ENCODE measurements around the gene JAM3. TPM values are rescaled to one million over a fixed set of nuclear protein-coding genes. Genes with fewer than 3 reads are reported as not detected.

JAM3 gene
- total and polyA plus RNA-seq, 9 of the 15 experiments (the other 6 are each of a cell fraction or from before 2014, with no cell fraction given): 0.22 to 0.76 (median 0.40) TPM

DNA sequence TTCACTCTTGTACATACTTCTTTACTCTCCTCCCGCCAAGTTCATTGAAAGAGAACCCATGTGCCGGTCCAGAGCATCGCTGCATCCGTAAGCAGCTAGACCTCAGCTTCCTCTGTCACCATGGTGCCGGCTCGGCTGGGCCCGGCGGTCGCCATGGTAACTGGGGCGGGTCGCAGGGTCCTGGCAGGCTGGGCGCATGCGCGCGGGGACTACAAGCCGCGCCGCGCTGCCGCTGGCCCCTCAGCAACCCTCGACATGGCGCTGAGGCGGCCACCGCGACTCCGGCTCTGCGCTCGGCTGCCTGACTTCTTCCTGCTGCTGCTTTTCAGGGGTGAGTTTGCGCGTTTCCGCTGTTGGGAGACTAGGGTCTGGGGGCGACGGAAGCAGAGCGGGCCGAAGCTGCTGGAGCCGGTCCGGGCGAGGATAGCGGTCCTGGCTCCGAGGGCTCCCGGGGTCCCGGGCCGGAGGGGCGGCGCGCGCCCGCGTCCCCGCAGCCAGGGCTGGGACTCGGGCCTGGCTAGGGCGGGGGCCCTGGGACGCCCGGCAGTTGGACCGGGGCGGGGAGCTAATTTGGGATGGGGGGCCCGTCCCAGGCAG lies at the start of gene JAM3 (continued):
- no peak for TF ChIP-seq POLR3G (IDR thresholded peaks at IDR 0.05; ENCODE audit: extremely low read depth, insufficient read length, insufficient replicate concordance)
- no peak for TF ChIP-seq NEUROD1 (IDR thresholded peaks at IDR 0.05; ENCODE audit: borderline replicate concordance, low read depth, low read length, partially characterized antibody)
- TF ChIP-seq FOSL1 (tag; conservative IDR thresholded peaks at IDR 0.05): no peak
- no peak for TF ChIP-seq SP1 (CRISPR knock-in tag; IDR thresholded peaks at IDR 0.05)
- no peak for TF ChIP-seq SMAD3 (CRISPR knock-in tag; conservative IDR thresholded peaks at IDR 0.05)
- TF ChIP-seq POLR2G (IDR thresholded peaks at IDR 0.05; ENCODE audit: low read depth, low read length): peak; percentile 63
- TF ChIP-seq, protein P1, sequence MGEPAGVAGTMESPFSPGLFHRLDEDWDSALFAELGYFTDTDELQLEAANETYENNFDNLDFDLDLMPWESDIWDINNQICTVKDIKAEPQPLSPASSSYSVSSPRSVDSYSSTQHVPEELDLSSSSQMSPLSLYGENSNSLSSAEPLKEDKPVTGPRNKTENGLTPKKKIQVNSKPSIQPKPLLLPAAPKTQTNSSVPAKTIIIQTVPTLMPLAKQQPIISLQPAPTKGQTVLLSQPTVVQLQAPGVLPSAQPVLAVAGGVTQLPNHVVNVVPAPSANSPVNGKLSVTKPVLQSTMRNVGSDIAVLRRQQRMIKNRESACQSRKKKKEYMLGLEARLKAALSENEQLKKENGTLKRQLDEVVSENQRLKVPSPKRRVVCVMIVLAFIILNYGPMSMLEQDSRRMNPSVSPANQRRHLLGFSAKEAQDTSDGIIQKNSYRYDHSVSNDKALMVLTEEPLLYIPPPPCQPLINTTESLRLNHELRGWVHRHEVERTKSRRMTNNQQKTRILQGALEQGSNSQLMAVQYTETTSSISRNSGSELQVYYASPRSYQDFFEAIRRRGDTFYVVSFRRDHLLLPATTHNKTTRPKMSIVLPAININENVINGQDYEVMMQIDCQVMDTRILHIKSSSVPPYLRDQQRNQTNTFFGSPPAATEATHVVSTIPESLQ (CRISPR knock-in tag; IDR thresholded peaks at IDR 0.05): no peak
- TF ChIP-seq ZNF175 (CRISPR knock-in tag; IDR thresholded peaks at IDR 0.05; ENCODE audit: low read depth): no peak
- no peak for TF ChIP-seq ZNF212 (CRISPR knock-in tag; IDR thresholded peaks at IDR 0.05)
- TF ChIP-seq BCOR (IDR thresholded peaks at IDR 0.05): no peak
- TF ChIP-seq KAT2B (IDR thresholded peaks at IDR 0.05; ENCODE audit: low read depth, low read length): no peak
- TF ChIP-seq GTF2F1 (IDR thresholded peaks at IDR 0.05; ENCODE audit: low read depth, low read length): no peak
- no peak for TF ChIP-seq ZNF274 (IDR thresholded peaks at IDR 0.05; ENCODE audit: borderline replicate concordance, low read depth, low read length)
- 0 out of 4 replicates have a peak, but pooled peaks of 1 of the 2 experiments have one; percentile 21 for TF ChIP-seq HDAC1 (IDR thresholded peaks at IDR 0.05)
- TF ChIP-seq STAT5B (CRISPR knock-in tag; IDR thresholded peaks at IDR 0.05): no peak
- TF ChIP-seq, protein P2, sequence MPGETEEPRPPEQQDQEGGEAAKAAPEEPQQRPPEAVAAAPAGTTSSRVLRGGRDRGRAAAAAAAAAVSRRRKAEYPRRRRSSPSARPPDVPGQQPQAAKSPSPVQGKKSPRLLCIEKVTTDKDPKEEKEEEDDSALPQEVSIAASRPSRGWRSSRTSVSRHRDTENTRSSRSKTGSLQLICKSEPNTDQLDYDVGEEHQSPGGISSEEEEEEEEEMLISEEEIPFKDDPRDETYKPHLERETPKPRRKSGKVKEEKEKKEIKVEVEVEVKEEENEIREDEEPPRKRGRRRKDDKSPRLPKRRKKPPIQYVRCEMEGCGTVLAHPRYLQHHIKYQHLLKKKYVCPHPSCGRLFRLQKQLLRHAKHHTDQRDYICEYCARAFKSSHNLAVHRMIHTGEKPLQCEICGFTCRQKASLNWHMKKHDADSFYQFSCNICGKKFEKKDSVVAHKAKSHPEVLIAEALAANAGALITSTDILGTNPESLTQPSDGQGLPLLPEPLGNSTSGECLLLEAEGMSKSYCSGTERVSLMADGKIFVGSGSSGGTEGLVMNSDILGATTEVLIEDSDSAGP (CRISPR knock-in tag; IDR thresholded peaks at IDR 0.05): no peak
- TF ChIP-seq FOXO4 (CRISPR knock-in tag; IDR thresholded peaks at IDR 0.05): no peak
- TF ChIP-seq, protein P3, sequence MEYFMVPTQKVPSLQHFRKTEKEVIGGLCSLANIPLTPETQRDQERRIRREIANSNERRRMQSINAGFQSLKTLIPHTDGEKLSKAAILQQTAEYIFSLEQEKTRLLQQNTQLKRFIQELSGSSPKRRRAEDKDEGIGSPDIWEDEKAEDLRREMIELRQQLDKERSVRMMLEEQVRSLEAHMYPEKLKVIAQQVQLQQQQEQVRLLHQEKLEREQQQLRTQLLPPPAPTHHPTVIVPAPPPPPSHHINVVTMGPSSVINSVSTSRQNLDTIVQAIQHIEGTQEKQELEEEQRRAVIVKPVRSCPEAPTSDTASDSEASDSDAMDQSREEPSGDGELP (CRISPR knock-in tag; IDR thresholded peaks at IDR 0.05; ENCODE audit: borderline replicate concordance): 0 out of 2 replicates have a peak, but pooled peaks have one; percentile 23
- no peak for TF ChIP-seq SMAD4 (CRISPR knock-in tag; conservative IDR thresholded peaks at IDR 0.05)
- no peak for TF ChIP-seq PHF20 (IDR thresholded peaks at IDR 0.05; ENCODE audit: partially characterized antibody)
- no peak for TF ChIP-seq CEBPG (CRISPR knock-in tag; IDR thresholded peaks at IDR 0.05)
- TF ChIP-seq CEBPG (tag; conservative IDR thresholded peaks at IDR 0.05 in 1 of 2, IDR thresholded peaks at IDR 0.05 in 1 of 2): no peak
- TF ChIP-seq MXI1 (IDR thresholded peaks at IDR 0.05; ENCODE audit: low read depth, low read length): peak; percentile 86
